NCI-H2227 (cell line): ENCODE results near the gene ADAMTS17.

Experiments used
- DNase-seq: peaks from one replicate; lab custom pipeline; 2025; ENCODE audit not compliant: unreplicated experiment; lab: John Stamatoyannopoulos, UW

Gene ADAMTS17

GRCh38 chr15:100277087-100277855, 64.5 kb downstream of the ADAMTS17 start:
- no peak for DNase-seq

- DNase-seq, result no peak
Observed at GRCh38 chr15:100276506-100276905, 65.3 kb downstream of the ADAMTS17 start.

GRCh38 chr15:100275641-100276040, 66.1 kb downstream of the ADAMTS17 start:
- no peak for DNase-seq

GRCh38 chr15:100269831-100270230, 71.9 kb downstream of the ADAMTS17 start:
- DNase-seq, result no peak

GRCh38 chr15:100266166-100266565, 75.6 kb downstream of the ADAMTS17 start:
- DNase-seq, result no peak

GRCh38 chr15:100265641-100266035, 76.1 kb downstream of the ADAMTS17 start:
- no peak for DNase-seq

GRCh38 chr15:100264994-100265640, 76.7 kb downstream of the ADAMTS17 start:
- DNase-seq, result no peak

GRCh38 chr15:100263721-100264455, 77.9 kb downstream of the ADAMTS17 start:
- DNase-seq, result no peak

- DNase-seq, result no peak
Observed at GRCh38 chr15:100263031-100263430, 78.7 kb downstream of the ADAMTS17 start.

- DNase-seq, result no peak
Observed at GRCh38 chr15:100261302-100262240, 80.2 kb downstream of the ADAMTS17 start.

GRCh38 chr15:100259266-100259665, 82.5 kb downstream of the ADAMTS17 start:
- DNase-seq, result no peak

GRCh38 chr15:100256970-100257650, 84.7 kb downstream of the ADAMTS17 start:
- DNase-seq, result no peak

- no peak for DNase-seq
Observed at GRCh38 chr15:100256101-100256969, 85.4 kb downstream of the ADAMTS17 start.

GRCh38 chr15:100255644-100256043, 86.1 kb downstream of the ADAMTS17 start:
- DNase-seq, result no peak

GRCh38 chr15:100254691-100255090, 87.1 kb downstream of the ADAMTS17 start:
- DNase-seq, result no peak

GRCh38 chr15:100254285-100254684, 87.5 kb downstream of the ADAMTS17 start:
- no peak for DNase-seq

GRCh38 chr15:100253640-100254039, 88.1 kb downstream of the ADAMTS17 start:
- DNase-seq, result no peak

- no peak for DNase-seq
Observed at GRCh38 chr15:100252779-100253417, 88.9 kb downstream of the ADAMTS17 start.

GRCh38 chr15:100252359-100252758, 89.4 kb downstream of the ADAMTS17 start:
- no peak for DNase-seq
